Esophagus mucosa (tissue), 1 donor: ENCODE results near the gene NFYA. TPM values are rescaled to one million over a fixed set of nuclear protein-coding genes. Genes with fewer than 3 reads are reported as not detected.
"Not testable (repeated sequence)": the region's sequence is repeated elsewhere in the genome, so short reads cannot be mapped to it uniquely, and the experiment has no call there.

ENCODE experiments used
- ATAC-seq: fragments of 200-7000 bp; cut with Tn5 transposase; one replicate; pipeline ENCODE4 v1.9.1; 2020
- total RNA-seq: library from RNA; stranded (reverse); gene quantifications from one replicate; pipeline ENCODE4 v1.2.4, GENCODE V29; 2023
- donor health status: DM: yes; HTN: yes; CAD: no.

NFYA gene
- total RNA-seq, 1 donor from 2014 or later = 9.6 TPM

DNA sequence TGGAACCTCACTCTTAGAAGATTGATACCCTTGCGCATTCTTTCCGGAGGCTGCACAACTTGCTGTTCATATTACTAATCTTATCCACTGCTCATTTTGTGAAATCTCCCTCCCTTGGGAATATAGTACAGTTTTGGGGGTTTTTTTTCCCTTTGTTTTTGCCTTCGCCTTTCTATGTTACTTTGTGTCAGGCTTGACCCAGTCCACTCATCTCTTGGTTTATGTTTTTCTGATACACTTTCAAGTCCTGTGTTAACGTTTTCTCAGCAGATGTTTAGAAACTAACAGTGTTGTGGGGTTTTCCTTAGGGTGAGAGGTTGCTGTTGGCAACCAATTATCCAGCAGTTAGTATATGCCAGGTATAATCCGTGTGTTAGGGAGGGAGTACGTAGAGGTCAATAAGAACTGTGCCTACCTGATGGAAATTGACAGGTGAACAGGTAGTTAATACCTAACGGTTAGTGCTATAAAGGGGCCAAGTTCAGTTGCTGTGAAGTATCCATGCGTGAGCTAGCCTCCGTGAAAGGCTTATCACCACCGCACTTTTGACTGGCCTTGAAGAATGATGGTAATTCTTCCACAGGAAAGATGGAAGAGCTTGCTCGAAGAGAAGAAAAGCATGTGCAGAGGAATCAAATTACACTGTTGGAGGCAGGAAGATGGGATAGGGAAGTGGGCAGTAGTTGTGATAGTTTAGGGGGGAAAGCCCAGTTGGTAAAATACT lies 1.4 kb downstream of the NFYA start:
- no peak for ATAC-seq

DNA sequence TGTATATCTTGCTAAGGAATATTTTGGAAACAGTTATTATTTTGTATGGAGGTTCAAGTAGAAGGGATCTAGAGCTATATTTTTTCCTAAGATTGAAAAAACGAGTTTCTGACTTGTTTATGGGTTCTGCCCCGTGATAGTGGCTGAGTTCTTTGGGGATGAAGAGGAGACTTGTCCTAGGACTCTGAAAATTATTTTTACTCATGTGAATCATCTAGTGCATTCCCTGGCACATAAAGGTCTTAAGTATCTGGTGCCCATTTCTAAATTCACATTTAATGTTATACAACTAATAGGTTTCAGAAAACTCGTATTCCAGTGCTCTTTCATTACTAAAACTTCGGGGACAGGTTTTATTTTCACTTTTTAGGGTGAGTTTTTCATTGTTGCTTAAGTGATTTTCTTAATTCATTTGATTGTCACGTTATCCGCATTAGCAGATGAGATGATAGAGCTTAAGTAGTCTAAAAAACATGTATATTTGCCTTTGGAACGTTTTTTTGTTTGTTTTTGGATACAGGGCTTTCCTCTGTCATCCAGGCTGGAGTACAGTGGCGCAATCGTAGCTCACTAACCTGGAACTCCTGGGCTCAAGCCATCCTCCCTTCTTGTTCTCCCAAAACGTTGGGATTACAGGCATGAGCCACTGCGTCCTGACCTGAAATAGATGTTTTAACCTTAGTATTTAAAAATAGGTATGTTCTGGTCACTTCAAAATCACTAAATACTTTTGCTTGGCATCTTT lies 2.1 kb downstream of the NFYA start:
- ATAC-seq = no peak

DNA sequence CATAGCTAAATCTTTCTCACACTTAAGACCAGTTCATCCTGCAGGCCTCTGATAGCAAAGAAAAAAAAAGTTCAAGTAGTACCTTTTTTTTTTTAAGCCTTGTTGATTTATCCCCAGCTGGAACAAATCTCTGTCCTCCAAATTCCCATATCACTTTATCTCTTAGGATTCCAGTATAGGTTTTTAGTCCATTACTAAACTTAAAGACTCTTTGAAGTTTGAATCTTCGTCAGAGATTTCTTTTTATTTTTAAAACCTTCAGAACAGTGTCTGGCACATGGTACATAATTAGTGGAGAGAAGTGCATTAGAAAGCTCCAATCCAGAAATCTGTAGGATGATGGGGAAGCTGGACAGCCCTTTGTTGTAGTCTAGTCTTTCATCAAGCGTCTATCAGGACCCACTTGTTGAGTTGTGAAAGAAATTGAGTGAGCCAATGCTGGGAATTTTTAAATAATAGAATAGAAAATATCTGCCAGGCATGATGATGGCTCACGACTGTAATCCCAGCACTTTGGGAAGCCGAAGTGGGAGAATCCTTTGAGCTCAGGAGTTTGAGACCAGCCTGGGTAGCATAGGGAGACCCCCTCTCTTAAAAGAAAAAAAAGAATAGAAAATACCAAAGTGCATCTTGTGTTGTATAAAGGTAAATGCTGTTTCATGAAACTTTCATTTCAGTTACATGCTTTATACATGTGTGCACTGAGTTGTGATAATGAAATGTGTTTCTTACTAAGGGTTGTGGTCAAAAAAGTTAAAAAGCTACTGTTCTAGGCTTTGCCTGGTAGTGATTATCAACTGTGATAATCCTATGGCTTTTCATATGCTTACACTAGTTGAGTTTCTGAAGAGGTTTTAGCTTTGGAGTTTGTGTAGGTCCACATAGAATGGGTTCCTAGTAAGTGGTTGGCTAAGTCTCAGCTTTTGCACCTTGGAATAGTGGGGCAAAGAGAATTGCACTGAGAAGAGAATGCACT lies 3.2 kb downstream of the NFYA start:
- no peak for ATAC-seq

DNA sequence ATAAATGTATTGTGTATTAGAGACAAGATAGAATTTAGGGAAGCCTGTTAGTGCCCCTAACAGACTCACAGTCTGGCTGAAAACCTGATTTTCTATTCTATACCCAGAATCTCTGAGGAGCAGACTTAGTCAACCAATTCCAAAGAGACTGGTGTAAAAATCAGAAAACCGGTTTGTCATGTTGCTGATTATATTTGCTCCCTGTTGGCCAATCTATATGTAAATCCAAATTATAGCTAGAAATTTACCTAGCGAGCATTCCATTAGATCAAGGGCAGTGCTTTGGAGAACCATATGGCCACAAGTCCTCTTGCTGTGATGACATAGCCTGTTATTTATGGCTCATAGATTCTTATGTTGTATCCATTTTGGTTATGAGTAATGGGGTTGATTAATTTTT lies 4.8 kb downstream of the NFYA start:
- ATAC-seq = no peak

DNA sequence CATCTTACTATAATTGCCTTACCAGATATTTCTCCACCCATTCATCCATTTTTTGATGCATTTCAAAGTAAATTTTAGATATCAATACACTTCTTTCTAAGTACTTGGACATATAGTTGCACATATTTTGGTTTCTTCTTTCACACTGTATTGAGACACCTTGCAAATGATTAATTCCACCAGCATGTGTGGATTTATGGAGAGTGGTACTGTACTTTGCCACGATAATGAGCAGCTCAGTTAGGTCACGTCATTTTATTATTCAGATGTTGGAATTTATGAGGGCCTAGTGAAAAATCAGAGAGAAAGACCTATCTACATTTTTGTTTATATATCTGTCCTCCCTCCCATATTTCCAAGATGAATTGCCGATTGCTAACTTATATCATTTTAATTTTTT lies 5.3 kb downstream of the NFYA start:
- no peak for ATAC-seq

DNA sequence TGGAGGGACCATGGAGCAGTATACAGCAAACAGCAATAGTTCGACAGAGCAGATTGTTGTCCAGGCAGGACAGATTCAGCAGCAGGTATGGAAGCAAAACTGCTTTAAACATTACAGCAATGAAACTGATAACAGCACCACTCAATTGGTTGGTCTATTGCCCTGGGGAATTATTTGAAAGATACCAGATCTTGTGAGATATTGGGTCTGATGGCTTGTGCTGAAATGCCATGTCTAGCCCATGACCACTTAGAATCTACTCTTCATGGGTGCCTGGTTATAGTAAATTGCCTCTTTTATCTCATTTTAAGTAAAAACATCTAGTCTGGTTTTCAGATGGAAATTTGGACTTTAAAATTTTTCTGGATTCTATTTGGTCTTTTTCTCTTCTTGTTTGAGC lies 6.3 kb downstream of the NFYA start:
- ATAC-seq = no peak

DNA sequence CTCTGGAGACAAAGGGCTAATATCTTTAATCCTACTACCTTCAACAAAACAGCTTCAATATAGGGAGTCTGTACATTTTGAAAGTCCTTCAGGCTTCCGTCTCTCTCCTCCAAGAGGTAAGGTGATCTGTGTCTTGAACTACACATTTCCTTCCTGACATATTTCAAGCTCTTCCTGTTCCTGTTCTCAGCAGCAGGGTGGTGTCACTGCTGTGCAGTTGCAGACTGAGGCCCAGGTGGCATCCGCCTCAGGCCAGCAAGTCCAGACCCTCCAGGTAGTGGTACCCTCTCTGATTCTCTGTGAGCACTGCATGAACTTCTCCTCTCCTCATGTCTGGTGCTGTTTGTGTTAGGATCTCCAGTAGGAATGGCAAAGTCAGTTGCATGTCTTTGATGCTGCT lies 7.8 kb downstream of the NFYA start:
- ATAC-seq = peak; percentile 14

DNA sequence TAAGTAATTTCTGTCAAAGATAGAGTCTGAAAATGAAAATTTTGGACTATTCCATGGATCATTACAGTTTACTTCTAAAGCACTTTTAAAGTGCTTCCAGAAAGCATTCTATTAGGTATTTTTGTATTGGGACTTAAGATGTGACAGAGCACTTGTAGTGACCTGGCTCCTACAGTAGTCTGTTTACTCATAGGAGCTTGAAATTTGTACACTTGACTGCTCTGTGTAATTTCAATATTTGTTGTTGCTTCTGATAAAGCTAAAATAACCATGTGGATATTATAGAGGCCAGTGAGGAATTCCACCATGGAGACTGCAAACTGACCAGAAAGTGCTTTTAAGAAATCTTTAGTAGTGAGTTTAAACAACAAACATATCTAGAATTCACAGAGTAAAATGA lies 10.3 kb downstream of the NFYA start:
- ATAC-seq = no peak

DNA sequence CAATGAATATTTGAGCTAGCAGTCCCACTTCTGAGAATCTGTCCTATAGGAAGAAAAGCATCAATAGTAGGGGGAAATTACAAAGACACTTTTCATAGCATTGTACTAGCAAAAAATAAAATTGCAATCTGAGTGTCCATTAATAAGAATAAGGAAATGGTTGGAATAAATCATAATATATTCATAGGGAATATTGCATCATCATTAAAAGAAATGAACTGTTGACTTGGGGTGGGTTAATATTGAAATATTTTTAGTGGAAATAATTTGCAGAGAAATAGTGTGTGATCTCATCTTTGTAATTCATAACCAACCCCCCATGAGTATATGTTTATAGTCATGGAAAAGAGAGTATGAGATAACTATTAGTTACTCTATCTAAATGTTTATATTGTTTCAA lies 12.4 kb downstream of the NFYA start:
- no peak for ATAC-seq

DNA sequence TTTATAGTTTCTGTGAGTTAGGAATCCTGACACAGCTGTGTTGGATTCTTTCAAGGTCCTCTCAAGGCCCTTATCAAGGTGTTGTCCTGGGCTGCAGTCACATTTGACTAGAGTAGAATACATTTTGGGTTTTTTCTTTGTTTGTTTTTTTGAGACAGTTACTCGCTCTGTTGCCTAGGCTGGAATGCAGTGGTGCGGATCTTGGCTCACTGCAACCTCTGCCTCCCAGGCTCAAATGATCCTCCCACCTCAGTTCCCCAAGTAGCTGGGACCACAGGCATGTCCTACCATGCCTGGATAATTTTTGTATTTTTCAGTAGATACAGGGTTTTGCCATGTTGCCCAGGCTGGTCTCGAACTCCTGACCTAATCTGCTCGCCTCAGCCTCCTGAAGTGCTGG lies 15.7 kb downstream of the NFYA start:
- no peak for ATAC-seq

DNA sequence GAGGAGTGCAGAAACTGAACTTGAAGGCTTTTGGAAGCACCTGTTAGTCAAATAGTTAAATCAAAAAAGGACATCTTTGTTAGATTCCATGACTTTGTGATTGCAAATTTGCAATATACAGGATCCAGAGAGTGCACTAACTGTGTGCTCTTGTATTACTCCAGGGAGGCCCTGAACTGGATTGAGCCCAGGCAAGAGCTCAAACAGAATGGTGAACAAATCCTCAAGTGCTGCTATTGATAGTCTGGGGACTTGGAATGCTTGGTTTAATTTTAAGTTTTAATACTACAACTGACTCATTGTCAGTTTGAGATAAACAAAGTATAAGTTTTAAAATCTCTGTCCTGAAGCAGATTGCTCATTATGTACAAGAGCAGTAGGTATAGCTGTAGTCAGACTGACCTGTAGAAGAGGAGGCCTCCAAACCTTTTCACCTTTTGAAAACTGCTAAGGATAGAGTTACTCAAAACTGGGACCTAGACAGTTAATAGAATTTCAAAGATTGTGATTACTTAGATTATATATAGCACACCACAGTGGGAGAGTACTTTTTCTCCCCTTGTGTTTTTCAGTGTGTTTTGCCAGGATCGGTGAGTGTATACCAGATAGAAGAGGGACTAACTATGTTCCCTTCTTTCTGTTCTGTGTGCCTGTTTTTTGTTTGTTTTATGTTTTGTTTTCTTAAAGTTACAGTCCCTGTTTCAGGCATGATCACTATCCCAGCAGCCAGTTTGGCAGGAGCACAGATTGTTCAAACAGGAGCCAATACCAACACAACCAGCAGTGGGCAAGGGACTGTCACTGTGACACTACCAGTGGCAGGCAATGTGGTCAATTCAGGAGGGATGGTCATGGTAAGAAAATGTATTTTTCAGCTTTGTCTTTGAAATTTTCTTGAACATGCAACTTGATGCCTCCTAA lies 18.3 kb downstream of the NFYA start:
- no peak for ATAC-seq

DNA sequence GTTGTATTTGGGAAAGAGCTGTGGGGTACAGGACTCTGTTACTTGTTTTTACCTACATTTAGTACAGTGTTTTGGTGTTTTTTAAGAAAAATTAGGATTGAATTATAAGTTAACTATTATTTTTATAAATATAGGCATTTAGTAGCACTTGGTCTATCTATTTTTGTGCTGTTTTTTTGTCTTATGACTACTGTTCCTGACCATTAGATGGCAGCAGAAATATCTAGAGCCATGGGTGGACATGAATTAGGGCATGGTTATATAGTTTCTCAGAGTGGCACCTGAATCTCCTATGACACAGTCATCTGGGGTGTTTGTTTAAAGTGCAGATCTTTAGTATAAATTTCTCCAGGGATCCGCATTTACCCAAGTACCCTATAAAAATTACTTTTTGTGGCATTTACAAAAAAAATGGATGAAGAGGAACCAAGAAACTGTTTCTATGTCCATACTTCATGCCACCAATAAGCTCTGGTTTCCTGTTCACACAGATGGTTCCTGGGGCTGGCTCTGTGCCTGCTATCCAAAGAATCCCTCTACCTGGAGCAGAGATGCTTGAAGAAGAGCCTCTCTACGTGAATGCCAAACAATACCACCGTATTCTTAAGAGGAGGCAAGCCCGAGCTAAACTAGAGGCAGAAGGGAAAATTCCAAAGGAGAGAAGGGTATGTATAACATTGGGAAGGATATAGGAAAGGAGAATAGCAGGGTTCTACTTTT lies 19.8 kb downstream of the NFYA start:
- ATAC-seq = no peak

DNA sequence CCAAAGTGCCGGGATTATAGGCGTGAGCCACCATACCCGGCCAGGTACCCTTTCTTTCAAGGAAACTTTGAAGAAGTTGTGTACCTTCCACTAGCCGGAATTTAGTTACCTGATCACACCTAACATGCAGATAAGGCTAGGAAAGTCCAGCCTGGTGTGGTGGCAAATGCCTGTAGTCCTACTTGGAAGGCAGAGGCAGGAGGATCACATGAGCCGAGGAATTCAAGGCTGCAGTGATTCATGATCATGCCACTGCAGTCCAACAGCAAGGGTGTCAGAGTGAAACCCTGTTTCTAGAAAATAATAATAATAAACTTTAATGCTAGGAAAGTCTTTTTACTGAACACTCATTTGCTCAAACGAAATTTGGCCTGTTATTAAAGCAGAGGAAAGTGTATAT lies 21.0 kb downstream of the NFYA start:
- ATAC-seq = no peak

DNA sequence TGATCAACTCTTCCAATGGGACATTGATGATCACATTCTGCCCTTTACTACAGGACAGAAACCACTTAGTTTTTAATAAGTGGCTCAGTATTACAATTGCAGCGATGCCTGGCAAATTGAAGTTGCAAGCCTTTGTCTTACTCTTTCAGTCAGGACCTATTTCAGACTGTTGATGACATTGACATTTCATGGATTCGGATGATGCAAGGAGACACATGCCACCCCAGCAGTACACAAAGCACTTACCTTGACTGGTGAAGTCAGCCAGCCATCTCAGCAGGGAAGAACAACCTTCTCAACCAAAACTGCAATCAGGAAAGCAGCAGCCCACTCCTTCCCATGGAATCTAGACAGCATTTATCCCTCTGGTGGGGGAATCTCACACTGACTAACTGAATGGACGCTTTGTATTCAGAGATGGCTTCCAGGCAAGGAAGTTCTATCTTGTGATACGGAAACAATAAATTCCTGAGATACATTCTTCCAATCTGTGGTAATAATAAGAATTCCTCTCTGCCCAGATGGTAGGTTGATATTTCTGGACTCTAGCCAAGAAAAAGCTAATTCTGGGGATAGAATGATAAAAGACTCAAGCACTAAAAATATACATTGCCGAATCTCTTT lies 24.8 kb downstream of the NFYA start:
- ATAC-seq = no peak

DNA sequence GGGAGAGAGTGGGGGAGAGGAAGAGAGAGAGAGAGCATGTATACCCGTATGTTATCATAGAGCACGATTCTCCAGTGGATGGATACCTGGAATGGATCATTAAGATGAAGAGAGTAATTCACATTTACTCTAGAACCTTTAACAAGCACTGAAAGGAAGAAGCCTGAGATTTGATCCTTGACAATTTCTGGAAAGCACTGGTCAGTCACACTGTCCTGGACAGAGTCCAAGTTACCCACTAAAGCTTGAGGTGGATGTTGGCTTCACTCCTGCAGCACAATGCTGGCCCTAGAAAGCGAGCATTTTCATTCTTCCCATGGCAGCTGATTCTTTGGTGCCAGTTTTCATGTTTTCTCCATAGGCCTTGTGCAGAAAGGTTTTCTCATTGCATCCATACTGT lies 25.6 kb downstream of the NFYA start:
- ATAC-seq = no peak

DNA sequence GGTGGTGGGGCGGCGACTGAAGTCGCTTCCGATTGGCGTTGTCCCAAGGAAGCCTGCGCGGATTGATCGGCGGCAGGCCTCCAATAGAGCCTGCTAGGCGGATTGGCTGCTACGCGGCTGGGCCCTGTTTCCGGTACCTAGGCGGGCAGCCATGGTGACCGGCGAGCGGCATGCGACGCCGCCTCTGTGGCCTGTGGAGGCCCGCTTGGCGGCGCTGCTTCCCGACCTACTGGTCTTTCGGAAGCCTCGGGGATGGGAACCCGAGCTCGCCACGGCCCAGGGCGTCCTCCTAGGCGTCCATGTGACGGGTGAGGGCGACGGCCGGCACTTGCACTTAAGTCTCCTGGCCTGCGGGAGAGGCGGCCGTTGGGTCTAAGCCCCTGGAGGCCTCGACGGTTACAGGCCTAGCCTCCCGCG lies 28.1 kb downstream of the NFYA start:
- no peak for ATAC-seq

DNA sequence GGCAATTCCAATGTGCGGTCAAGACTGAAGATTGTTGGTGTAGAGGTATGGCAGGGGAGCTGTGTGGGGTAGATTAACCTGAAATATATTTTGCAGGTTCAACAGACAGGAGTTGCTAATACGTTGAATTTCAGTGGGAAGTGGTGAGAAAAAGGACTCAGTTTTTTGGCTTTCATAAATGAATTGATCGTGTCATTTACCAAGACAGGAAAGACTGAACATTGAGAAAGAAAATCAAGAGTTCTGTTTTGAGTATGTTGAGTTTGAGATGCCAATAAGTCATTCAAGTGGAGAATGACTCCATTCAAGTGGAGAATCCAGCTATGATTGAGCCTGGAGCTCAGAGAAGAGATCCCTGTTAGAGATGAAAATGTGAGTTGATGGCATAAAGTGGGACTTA lies 31.1 kb downstream of the NFYA start:
- ATAC-seq = no peak

DNA sequence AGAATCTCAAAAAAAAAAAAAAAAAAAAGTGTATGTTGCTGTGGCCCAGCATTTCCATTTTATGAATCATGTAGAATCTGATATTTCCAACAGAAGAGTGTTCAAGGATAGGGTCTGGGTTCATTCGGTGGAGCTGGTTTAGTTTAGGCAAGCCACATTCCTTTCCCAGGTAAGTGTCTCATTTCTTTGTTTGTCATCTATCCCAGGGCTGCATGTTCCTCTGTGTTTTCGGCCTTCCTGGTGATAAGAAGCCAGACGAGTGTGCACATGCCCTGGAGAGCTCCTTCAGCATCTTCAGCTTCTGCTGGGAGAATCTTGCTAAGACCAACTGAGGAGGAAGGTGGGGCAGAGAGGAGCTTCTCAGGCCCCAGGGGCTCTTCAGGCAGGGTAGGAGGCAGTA lies 38.2 kb downstream of the NFYA start:
- ATAC-seq = no peak

DNA sequence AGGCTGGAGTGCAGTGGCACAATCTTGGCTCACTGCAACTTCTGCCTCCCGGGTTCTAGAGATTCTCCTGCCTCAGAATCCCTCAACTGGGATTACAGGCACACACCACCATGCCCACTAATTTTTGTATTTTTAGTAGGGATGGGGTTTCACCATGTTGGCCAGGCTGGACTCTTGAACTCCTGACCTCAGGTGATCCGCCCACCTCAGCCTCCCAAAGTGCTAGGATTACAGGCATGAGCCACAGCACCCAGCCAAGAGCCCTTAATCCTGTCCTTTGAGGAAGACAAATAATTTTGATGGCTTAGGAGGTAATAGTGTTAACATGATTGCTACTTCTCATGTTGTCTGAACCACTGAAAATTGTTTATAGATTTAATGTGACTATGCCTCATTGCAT lies 42.3 kb downstream of the NFYA start:
- ATAC-seq = not testable (repeated sequence)

DNA sequence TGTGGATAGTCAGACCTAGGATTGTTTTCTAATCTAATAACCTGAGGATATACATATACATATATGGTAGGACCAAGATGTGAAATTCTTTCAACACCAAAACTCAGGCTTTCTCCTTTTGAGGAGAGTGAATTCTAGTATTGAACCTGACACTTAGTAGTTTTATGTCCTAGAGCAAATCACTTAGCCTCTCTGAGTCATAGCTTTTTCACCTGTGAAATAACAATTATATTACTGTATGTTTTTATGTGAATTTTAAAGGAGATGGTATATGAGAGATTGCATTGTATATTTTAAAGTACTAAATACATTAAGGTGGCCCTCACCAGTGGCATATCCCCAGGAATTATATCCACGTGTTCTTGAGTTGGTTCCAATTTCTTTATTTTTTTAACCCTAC lies 46.7 kb downstream of the NFYA start:
- ATAC-seq = no peak

DNA sequence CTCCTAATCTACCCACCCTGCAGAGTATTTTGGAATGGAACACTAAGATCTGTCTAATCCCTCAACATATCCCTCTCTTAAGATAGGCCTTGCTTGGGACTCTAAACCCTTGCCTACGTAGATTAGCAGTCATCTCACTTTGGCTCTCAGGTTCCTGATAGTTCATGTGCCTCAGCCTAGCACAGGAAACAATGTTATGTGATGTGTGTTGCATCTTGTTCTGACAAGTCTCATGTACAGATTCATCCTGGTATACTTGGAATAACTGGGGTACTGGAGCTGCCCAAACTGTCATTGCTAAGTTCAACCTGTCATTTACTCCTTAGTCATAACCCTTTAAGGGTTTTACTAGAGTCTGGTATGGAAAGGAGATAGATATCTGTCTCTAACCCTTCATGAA lies 47.3 kb downstream of the NFYA start:
- no peak for ATAC-seq
